ENCODE measurements around the gene CFAP92. TPM values are rescaled to one million over a fixed set of nuclear protein-coding genes. Genes with fewer than 3 reads are reported as not detected.
A peak's percentile ranks its signal among the peaks of the same experiment; 100 is the strongest.

The CFAP92 gene
- polyA plus RNA-seq, 3 donors from 2014 or later, result not detected

DNA sequence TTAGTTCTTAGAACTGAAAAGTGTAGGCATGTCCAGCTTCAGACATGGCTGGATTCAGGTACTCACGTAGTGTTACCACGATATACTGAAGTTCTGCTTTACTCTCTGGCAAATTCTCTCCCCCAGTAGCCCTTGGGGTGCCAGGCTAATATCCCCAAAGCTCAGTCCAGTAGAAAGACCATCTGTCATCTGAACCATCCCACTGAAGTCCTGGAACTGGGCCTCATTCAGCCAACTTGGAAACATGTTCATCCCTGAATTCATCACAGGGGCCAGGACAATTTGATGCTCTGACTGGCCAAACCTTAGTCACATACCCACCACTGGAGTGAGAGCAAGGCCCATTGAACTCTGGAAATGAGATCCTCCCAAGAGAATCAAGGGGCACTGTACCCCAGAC lies 15.4 kb upstream of the CFAP92 start:
- H3K27me3 Mint-ChIP-seq (ENCODE audit: low read depth in 3 of 3), result peaks cover 0 to 3% (median 2%) of the 10 kb centered on the region in 3 donors

DNA sequence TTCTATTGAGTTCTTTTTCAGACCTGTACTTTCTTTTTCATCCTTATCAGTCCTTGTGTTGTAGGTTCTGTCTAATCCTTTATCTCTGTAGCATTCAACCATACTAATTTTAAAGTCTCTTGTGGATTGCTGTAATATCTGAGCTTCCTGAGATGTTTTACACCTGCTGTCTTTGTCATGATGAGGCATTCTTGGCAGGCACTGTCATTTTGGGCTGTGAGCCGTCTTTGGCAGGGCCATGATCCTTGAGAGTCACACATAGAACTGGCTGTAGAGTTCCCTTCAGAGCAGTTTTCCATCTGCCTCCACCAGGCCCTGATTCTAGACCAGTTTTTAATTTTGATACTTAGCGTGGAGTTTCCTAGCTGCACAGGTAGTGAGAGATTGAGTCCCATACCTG lies 13.9 kb upstream of the CFAP92 start:
- Mint-ChIP-seq H3K4me3 (no peak overlapping the region), H3K27ac (peak overlapping the region in 3 of 6 donors; percentile 17 to 55 (median 32)), H3K36me3 (no peaks in the 10 kb centered on the region), H3K27me3 (ENCODE audit: low read depth in 3 of 3) (peaks cover under 1 to 10% (median 7%) of the 10 kb centered on the region in 3 donors), H3K4me1 (peaks cover 20 to 25% of the 10 kb centered on the region in 2 donors), H3K9me3 (no peaks in the 10 kb centered on the region)
- DNase-seq, result no peak

More for the DNA sequence above, 15.4 kb upstream of the CFAP92 start:
- Mint-ChIP-seq H3K4me1 (peaks cover 20 to 27% of the 10 kb centered on the region in 2 donors), H3K27ac (peak overlapping the region in 2 of 6 donors; percentile 49), H3K4me3 (no peak overlapping the region), H3K36me3 (no peaks in the 10 kb centered on the region), H3K9me3 (no peaks in the 10 kb centered on the region)
- no peak for DNase-seq

DNA sequence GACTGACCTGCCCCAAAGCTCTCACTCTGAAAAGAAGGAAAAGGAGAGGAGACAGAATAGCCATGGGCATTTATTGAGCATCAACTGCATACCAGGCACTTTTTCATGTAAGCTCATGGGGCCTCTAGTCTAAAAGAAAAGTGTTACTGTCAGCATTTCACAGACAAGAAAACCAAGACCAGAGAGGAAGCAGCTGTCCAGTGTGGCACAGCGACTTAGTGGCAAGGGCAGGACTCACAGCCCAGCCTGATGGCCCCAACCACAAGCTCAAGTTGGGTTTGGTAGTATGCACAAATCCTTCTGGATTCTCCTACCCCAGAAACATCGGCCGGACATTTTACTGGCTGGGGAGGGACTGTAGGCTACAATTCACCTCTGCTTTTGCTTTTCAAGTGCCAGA lies 13.0 kb upstream of the CFAP92 start:
- Mint-ChIP-seq H3K27me3 (ENCODE audit: low read depth in 3 of 3) (peaks cover 9 to 18% (median 13%) of the 10 kb centered on the region in 3 donors), H3K4me3 (no peak overlapping the region), H3K36me3 (no peaks in the 10 kb centered on the region), H3K27ac (no peak overlapping the region), H3K9me3 (no peaks in the 10 kb centered on the region), H3K4me1 (peaks cover 27 to 29% of the 10 kb centered on the region in 2 donors)
- DNase-seq, result no peak

- Mint-ChIP-seq H3K9me3 (no peaks in the 10 kb centered on the region), H3K27ac (peak overlapping the region in 4 of 6 donors; percentile 32 to 78 (median 36)), H3K4me3 (no peak overlapping the region), H3K4me1 (peaks cover 27 to 29% of the 10 kb centered on the region in 2 donors), H3K27me3 (ENCODE audit: low read depth in 3 of 3) (peaks cover 9 to 18% (median 13%) of the 10 kb centered on the region in 3 donors), H3K36me3 (no peaks in the 10 kb centered on the region)
- no peak for DNase-seq
Measured at GRCh38 chr3:129005526-129006303, 11.8 kb upstream of the CFAP92 start.

GRCh38 chr3:129004639-129005295 lies 10.9 kb upstream of the CFAP92 start:
- H3K27me3 Mint-ChIP-seq (ENCODE audit: low read depth in 3 of 3), result peaks cover 13 to 20% (median 14%) of the 10 kb centered on the region in 3 donors
- H3K27ac Mint-ChIP-seq, result peak overlapping the region in 2 of 6 donors; percentile 9 to 32
- H3K4me1 Mint-ChIP-seq, result peaks cover 32 to 35% of the 10 kb centered on the region in 2 donors
- no peaks in the 10 kb centered on the region for H3K36me3 Mint-ChIP-seq
- H3K4me3 Mint-ChIP-seq, result peak overlapping the region in 3 of 5 donors; percentile 24 to 63 (median 33)
- no peak for DNase-seq
- no peaks in the 10 kb centered on the region for H3K9me3 Mint-ChIP-seq

DNA sequence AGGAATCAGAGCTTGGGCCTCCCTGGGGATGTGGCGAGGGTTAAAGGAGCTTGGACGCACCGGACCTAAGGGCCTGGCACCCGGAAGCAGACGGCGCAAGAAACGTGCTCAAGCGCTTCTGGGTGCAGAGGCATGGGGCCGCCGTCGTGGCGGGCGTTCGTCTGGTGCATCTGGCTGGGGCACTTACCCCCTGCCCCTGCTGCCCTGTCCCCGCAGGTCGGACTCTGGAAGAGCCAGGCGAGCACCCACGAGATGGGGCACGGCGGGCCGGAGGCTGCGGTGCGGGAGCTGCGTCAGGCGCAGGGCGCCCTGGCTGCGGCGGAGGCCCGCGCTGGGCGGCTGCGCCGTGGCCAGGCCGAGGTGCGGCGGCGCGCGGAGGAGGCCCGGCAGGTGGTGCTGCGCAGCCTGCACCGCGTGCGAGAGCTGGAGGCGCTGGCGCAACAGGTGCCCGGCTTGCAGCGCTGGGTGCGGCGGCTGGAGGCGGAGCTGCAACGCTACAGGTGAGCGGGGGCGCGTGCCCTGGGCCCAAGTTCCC lies 9.8 kb upstream of the CFAP92 start:
- no peak overlapping the region for H3K27ac Mint-ChIP-seq
- no peaks in the 10 kb centered on the region for H3K36me3 Mint-ChIP-seq

DNA sequence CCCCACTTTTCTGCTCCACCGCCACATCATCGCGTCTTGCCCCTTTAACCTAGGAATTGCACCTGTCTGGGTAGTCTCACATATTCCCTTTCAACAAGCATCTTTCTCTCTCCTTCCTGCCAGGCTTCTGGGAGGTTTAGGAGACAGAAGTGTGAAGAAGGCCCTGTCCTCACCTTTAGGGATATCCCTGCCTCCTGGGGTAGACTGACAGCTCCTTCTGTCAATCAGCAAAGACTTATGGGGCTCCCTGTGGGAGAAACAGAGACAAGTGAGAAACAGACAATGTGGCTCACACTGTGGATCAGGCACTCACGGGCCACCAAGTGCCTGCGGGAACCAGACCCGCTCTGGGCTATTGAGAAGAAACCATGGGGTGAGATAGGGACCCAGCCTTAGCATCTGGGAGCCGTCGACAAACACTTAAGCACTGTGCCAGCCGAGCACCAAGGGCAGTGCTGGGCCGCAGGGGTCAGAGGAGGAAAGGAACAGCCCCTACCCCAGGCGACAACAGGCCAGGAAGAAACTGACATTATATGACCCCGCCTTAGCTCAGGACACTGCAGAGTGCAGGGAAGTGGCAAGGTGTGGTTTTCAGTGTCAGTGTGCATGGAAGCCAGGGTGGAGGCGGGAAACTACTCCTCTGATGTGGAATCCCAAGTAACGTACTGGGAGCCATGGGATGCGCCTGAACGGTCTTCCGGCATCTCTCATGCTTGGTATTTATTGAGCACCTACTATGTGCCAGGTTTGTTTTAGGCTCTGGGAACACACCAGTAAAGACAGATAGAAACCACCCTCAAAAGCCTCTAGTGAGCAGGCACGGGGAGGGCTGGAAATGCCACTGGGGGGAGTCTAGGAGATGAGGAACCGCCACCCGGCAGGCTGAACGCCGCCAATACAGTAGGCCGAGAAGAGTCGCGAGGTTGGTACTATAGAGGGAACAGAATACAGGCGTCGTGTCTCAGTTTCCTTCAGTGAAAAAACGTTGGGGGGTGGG lies 9.0 kb upstream of the CFAP92 start:
- peaks cover 13 to 20% (median 17%) of the 10 kb centered on the region in 3 donors for H3K27me3 Mint-ChIP-seq (ENCODE audit: low read depth in 3 of 3)

More for the DNA sequence above, 9.8 kb upstream of the CFAP92 start:
- Mint-ChIP-seq H3K27me3 (ENCODE audit: low read depth in 3 of 3) (peaks cover 13 to 20% (median 17%) of the 10 kb centered on the region in 3 donors), H3K9me3 (no peaks in the 10 kb centered on the region), H3K4me1 (peaks cover 32 to 35% of the 10 kb centered on the region in 2 donors), H3K4me3 (peak overlapping the region; percentile 59 to 71 (median 64))
- peak; percentile 43 to 55 (median 45) for DNase-seq

GRCh38 chr3:129001806-129002572 lies 8.1 kb upstream of the CFAP92 start:
- Mint-ChIP-seq H3K36me3 (no peaks in the 10 kb centered on the region), H3K4me3 (peak overlapping the region; percentile 26 to 65 (median 56)), H3K27me3 (ENCODE audit: low read depth in 3 of 3) (peaks cover 13 to 26% (median 17%) of the 10 kb centered on the region in 3 donors), H3K4me1 (peaks cover 31 to 35% of the 10 kb centered on the region in 2 donors), H3K27ac (no peak overlapping the region), H3K9me3 (no peaks in the 10 kb centered on the region)
- DNase-seq, result peak in 1 of 3 donors; percentile 22

More for the DNA sequence above, 9.0 kb upstream of the CFAP92 start:
- H3K9me3 Mint-ChIP-seq, result no peaks in the 10 kb centered on the region
- no peak for DNase-seq
- peak overlapping the region; percentile 56 to 71 (median 64) for H3K4me3 Mint-ChIP-seq
- H3K36me3 Mint-ChIP-seq, result no peaks in the 10 kb centered on the region
- H3K27ac Mint-ChIP-seq, result peak overlapping the region in 1 of 6 donors; percentile 70
- peaks cover 32 to 35% of the 10 kb centered on the region in 2 donors for H3K4me1 Mint-ChIP-seq

GRCh38 chr3:129001101-129001805 lies 7.4 kb upstream of the CFAP92 start, which contains the start of gene EFCC1:
Gene EFCC1, plus strand, starts transcription at chr3:129001304. Its CDS starts 325 bp downstream, at chr3:129001629.
- H3K27me3 Mint-ChIP-seq (ENCODE audit: low read depth in 3 of 3), result peaks cover 13 to 26% (median 17%) of the 10 kb centered on the region in 3 donors
- no peaks in the 10 kb centered on the region for H3K9me3 Mint-ChIP-seq
- peaks cover 31 to 35% of the 10 kb centered on the region in 2 donors for H3K4me1 Mint-ChIP-seq
- no peaks in the 10 kb centered on the region for H3K36me3 Mint-ChIP-seq
- no peak within 1 kb of the TSS for H3K27ac Mint-ChIP-seq
- H3K4me3 Mint-ChIP-seq, result peak within 1 kb of the TSS; percentile 26 to 65 (median 56)
- no peak for DNase-seq

- Mint-ChIP-seq H3K9me3 (no peaks in the 10 kb centered on the region), H3K27me3 (ENCODE audit: low read depth in 3 of 3) (peaks cover 13 to 26% (median 17%) of the 10 kb centered on the region in 3 donors), H3K4me1 (peaks cover 29 to 30% of the 10 kb centered on the region in 2 donors), H3K4me3 (peak overlapping the region; percentile 16 to 50 (median 40)), H3K27ac (no peak overlapping the region), H3K36me3 (no peaks in the 10 kb centered on the region)
- no peak for DNase-seq
Measured at GRCh38 chr3:129000742-129001100, 6.8 kb upstream of the CFAP92 start.

DNA sequence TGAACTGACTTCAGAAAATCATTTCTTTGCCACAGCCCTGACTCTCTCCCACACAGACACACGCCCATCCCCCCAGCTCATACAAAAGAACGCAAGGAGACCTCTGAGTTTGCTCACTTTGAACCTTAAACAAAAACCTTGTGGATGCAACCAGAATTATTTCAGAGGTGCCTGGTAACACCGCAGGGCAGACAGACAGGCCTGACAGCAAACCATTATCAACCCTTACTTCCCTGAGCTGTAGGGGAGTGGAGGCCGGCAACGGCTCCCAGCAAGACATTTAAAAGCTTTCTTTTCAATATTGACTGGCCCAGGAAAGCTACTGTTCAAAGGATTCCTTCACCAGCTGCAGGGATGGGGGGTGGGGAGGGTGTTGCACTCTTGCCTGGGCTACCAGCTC lies 5.2 kb upstream of the CFAP92 start:
- H3K27ac Mint-ChIP-seq, result no peak overlapping the region
- H3K9me3 Mint-ChIP-seq, result no peaks in the 10 kb centered on the region
- peaks cover 22 to 26% of the 10 kb centered on the region in 2 donors for H3K4me1 Mint-ChIP-seq
- no peak overlapping the region for H3K4me3 Mint-ChIP-seq
- peaks cover 15 to 23% (median 21%) of the 10 kb centered on the region in 3 donors for H3K27me3 Mint-ChIP-seq (ENCODE audit: low read depth in 3 of 3)
- DNase-seq, result no peak
- no peaks in the 10 kb centered on the region for H3K36me3 Mint-ChIP-seq

GRCh38 chr3:128998561-128998960 lies 4.7 kb upstream of the CFAP92 start:
- Mint-ChIP-seq H3K9me3 (no peaks in the 10 kb centered on the region), H3K27me3 (ENCODE audit: low read depth in 3 of 3) (peaks cover 15 to 25% (median 23%) of the 10 kb centered on the region in 3 donors), H3K36me3 (no peaks in the 10 kb centered on the region), H3K4me1 (peaks cover 22 to 27% of the 10 kb centered on the region in 2 donors), H3K4me3 (no peak overlapping the region), H3K27ac (no peak overlapping the region)
- no peak for DNase-seq

Measured in immature natural killer cell (primary cell).